ENCODE data around the gene CEACAM21.

CEACAM21 gene

DNA sequence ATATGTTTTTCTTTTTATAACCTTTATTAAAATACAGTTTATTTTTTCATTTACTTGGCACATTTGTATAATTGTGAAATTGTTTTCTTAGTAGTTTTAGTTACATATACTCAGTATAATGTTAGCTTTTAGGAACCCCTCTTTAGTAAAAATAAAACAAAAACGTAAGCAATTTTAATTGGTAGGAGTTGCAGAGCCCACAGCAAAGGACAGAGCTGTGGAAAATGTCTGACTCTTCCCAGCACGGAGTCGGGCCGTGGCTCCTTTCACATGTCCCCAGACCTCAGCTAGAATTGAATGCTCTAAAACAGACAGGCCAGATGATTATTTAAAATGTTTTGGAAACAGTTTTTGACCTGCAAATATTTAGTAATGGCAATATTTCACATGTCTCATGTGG, 27.9 kb upstream of the CEACAM21 start:
- DNase-seq (ENCODE audit: low read depth, low spot score): no peak
- no peak overlapping the region for H3K4me3 ChIP-seq (ENCODE audit: low read length)

DNA sequence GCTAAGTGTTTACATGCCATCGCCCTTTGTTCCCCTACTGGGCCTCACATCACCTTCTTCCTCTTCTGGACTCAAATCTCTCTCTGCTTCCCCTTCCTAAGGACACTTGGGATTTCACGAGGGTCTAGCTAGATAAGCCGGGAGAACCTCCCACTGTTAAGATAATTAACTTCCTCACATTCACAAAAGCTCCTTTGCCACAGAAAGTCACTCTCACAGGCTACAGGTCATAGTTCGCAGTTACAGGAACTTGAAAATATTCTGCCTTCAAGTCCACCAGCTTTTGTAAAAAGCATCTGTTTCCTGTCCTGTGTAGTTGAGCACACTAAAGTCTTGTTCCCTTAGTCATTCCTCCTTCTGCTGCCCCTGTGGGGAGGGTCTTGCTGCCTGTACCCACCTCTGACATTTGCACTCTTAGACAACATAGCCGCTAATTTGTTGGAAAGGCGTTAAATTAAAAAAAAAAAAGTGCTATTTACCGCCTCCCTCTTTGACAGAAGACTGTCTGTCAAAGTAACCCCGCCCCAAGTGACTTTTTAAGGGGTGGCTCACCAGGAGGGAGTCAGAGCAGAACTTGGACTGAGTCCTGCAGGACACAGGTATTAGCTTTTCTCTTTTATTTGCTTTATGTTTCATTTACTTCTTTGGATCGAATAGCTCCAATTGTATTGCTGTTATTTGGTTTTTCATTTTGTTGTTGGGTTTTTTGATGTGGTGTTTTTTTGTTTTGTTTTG, 26.8 kb upstream of the CEACAM21 start:
- DNase-seq (ENCODE audit: low read depth, low spot score): peak; percentile 32

DNA sequence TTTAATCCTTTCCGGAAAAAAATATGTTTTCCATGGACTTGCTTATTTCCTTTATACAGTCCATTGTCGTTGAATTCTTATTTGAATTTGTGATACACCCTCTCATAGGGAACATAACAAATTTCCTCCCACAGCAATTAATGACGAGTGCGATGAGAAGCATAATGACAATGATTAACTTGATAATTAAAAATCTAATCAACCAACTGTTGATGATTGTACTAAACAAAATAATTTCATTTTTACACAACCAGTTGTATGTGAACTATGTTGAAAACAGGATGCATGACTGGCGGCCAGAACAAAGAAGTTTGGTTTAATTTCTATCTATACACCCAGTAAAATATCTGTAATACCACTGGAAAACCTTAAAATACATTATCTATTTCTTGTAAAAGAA, 26.1 kb upstream of the CEACAM21 start:
- H3K4me3 ChIP-seq (ENCODE audit: low read length): no peak overlapping the region
- no peak for DNase-seq (ENCODE audit: low read depth, low spot score)

More for the DNA sequence above, 26.8 kb upstream of the CEACAM21 start:
- H3K4me3 ChIP-seq (ENCODE audit: low read length): no peak overlapping the region

DNA sequence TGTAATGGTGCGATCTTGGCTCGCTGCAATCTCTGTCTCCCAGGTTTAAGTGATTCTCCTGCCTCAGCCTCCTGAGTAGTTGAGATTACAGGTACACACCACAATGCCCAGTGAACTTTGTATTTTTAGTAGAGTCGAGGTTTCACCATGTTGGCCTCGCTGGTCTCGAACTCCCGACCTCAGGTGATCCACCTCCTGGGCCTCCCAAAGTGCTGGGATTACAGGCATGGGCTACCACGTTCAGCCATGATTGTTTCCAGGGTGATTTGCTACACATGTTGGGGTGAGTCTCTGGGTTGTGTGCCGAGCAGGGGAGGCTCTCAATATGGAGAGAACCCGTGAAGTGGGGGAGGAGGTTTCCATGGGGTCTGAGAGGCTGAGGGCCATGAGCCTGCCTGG, 24.8 kb upstream of the CEACAM21 start:
- H3K4me3 ChIP-seq (ENCODE audit: low read length): no peak overlapping the region
- DNase-seq (ENCODE audit: low read depth, low spot score): no peak

DNA sequence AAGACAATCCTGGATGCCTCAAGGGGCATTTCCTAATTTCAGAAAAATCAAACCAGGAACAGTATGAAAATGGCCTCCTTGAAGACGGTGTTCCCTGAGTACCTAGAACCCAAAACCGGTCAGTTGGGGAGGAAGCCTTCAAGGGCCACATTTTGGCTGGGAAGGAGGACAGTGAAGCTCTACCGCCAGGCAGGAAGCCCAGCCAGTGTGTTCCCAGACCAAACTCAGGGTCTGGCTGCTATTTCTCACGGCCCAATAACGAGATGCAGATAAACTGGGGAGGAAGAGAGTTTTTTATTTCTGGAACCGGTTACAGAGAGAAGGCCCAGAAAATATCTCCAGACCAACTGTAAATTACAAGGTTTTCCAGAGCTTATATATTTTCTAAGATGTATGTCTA, 24.3 kb upstream of the CEACAM21 start:
- no peak for DNase-seq (ENCODE audit: low read depth, low spot score)
- no peak overlapping the region for H3K4me3 ChIP-seq (ENCODE audit: low read length)

DNA sequence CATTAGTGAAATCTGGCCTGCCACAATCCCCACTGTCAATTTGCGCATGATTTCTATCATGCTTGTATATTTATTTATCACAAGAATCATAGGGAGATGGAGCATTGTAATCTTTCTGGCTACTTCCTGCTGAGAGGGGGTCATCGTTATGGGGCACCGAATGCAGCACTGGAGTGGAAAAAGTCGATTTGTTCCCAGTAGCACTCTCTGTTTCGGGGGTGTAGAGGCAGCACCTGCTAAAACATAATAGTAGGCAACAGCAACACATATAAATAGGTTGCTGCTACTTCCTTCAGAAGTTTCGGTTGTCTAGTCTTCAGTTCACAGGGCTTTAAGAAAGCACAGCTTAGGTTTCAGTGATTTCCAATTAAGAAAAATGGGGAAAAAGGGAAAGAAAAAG, 23.4 kb upstream of the CEACAM21 start:
- DNase-seq (ENCODE audit: low read depth, low spot score): no peak
- no peak overlapping the region for H3K4me3 ChIP-seq (ENCODE audit: low read length)

DNA sequence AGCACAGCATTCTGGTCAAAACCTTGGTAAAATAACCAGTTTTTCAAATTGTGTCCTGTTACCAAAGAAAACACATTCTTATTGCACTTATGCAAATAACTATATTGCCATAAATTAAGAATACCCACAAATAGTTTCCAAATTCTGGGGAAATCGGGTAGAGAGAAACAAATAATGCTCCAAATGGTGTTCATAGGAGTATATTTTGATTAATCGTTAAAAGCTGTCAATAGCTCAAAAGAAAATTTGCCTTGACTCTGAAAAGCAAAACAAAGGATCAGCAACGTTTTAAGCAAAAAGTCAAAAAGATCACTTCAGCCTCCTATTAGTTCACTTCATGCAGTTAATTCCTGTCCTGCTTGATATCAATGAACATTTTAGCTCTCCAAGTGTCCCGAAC, 22.2 kb upstream of the CEACAM21 start:
- H3K4me3 ChIP-seq (ENCODE audit: low read length): no peak overlapping the region
- DNase-seq (ENCODE audit: low read depth, low spot score): no peak

DNA sequence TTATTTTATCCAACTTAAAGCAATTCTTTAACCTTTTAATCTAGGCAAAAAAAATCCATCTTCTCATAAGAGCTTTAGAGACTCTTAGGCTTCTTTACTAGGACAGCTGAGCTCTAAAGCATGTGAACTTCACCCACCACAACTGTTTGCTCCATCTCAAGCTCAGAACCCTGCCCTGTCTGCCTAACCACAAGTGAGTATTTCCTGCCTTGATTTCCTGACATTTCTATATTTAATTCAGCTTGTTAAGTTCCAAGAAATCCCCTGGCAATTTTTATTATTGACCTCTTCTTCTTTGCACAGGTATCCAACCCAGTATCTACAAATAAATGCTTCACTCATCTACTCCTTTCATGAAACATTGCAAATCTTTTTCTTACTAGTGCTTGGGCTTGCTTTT, 21.1 kb upstream of the CEACAM21 start:
- peak overlapping the region; percentile 1; the same call in 1 of the 2 replicates for H3K4me3 ChIP-seq (ENCODE audit: low read length)
- peak; percentile 92 for DNase-seq (ENCODE audit: low read depth, low spot score)

DNA sequence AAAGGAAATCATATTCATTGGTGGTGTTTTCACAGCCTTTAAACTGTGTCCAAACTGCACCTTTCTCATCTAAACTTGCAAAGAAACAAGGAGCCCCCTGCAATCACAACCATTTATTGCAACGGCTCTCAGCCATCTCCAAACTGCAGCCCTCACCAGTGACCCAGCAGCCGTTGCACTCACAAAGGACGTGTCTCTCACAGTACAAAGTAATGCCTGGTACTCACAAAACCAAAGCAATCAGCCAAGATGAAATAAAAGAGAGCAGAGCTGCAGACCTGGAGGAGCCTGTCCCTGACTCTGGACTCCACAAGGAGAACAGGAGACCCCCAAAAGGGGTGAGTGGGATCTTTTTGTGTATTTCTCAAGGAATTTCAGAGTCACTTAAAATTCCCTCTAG, 20.2 kb upstream of the CEACAM21 start:
- H3K4me3 ChIP-seq (ENCODE audit: low read length): peak overlapping the region; percentile 7; the same call in 1 of the 2 replicates
- DNase-seq (ENCODE audit: low read depth, low spot score): peak; percentile 22

DNA sequence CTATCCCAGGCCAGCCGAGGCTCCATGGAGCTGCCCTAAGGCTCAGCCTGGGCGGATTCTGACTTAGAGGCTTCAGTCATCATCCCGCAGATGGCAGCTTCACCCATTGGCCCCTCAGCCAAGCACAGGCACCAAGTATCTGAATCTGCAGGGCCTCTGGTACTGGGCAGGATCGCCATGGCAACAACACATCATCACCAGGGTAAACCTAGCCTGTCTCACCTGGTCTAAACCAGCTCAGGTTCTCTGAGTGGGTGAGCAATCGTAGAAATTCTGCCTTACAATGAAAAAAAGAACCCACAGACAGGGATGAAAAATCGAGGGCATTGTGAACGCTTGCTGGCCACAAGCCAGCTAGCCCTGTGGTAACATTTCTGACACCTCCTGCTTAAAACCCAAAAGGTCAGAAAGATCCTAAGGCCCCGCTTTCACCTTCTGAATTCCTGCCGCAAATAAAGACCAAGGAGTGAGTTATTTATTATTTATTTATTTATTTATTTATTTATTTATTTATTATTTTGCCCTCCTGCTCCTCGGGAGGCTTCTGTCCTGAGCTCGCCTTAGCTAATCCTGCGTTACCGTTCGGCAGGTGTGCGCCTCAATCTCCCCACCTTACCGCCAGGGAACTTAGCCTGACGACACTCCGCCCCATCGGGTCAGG, 12.0 kb upstream of the CEACAM21 start:
- no peak for DNase-seq (ENCODE audit: low read depth, low spot score)
- H3K4me3 ChIP-seq (ENCODE audit: low read length): no peak overlapping the region

DNA sequence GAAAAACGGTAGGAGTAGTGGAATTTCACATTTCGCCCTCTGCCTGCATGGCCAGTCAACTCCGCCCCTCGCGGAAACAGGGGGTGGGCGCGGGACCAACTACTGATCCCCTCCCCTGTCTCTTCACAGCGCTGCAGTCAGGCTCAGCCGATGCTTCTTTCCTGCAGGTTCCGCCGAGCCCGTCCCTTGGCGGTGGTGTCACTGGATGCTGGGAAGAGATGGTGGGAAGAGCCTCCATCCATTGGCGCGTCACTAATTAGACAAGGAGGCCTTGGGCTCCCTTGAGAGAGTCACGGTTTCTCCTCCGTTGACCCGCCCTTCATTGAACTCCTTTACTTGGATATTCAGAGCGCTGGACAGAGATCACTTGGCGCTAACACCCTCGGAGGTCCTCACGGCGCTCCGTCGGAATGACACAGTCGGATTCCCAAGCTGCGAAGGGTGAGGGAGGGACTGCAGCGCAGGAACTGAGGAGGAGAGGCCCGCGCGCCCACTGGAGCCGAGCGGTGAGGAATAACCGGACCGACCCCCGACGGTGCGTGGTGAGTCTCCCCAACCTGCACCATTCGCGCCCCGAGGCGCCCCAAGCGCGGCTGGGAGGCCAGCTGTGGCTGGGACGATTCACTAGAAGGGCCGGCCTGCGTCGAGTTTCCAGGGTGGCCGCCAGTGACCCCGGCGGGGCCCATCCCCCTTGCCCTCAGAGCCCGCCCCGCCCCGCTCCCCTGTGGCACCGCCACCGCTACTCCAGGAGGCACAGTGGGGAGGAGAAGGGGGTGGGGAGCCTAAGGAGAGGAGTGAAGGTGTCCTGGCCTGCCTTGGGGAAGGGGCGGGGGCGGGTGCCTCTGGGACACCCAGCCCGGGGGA, 11.2 kb upstream of the CEACAM21 start:
- no peak overlapping the region for H3K4me3 ChIP-seq (ENCODE audit: low read length)

DNA sequence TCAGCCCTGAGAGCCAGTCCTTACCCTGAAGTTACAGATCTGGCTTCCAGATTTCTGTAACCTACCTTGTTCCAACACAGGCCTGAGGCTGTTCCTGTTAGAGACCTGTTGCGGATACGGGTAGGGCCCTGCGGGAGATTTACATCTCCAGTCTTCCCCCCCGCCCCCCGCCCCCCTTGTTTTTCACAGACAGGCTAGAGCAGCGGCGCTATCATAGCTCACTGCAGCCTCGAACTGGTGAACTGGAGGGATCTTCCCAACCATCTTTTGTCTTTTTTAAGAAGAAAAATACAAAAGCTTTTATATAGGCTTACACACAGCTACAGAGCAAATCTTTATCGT, 10.6 kb upstream of the CEACAM21 start:
- H3K4me3 ChIP-seq (ENCODE audit: low read length): no peak overlapping the region
- no peak for DNase-seq (ENCODE audit: low read depth, low spot score)

More for the DNA sequence above, 11.2 kb upstream of the CEACAM21 start:
- DNase-seq (ENCODE audit: low read depth, low spot score): no peak

DNA sequence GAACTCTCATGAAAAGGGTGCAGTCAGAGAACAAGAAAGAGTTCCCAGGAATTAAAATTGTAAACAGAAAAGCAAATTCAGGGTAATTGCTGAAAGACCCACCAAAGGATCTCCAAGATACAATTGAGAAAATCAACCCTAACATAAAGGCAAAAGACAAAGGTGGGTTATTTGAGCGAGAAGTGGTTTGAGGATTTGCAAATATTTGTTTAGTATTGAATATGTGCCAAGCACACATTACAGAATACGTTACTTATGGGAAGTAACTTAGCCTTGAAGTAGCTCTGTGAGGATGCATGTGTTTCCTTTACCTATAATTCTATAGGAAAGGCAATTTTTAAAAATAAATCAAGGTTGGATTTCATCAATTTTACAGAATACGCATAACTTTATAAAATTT, 10.0 kb upstream of the CEACAM21 start:
- DNase-seq (ENCODE audit: low read depth, low spot score): no peak
- no peak overlapping the region for H3K4me3 ChIP-seq (ENCODE audit: low read length)

DNA sequence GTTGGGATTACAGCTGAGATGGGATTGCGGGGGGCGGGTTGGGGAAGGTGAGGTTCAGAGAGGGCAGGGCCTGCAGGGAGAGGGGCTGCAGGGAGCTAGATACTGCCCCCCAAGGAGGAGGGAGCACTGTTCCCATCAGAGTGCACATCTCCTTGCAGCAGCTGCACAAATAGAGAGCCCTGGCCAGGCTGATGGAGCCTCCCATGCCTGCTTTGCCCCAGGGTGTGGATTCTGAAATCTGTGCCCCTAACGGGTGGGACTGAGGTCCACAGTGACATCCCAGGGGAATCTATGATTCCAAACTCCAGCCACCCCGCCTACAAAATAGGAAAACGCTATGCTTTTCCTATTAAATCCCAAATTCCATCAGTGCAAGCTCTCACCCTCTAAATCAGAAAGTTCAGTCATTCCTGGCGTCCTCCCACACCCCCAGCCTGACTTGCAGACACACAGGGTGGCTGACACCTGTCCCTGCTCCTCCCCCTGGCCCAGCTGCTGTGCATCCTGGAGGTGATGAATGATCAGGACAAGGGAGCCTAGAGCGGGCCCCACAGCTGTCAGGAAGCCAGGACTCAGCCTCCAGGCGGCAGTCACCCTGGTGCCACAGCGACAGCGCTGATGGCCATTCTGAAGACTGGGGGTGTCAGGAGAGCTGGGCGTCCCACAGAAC, 6.3 kb upstream of the CEACAM21 start:
- no peak overlapping the region for H3K4me3 ChIP-seq (ENCODE audit: low read length)
- DNase-seq (ENCODE audit: low read depth, low spot score): no peak

DNA sequence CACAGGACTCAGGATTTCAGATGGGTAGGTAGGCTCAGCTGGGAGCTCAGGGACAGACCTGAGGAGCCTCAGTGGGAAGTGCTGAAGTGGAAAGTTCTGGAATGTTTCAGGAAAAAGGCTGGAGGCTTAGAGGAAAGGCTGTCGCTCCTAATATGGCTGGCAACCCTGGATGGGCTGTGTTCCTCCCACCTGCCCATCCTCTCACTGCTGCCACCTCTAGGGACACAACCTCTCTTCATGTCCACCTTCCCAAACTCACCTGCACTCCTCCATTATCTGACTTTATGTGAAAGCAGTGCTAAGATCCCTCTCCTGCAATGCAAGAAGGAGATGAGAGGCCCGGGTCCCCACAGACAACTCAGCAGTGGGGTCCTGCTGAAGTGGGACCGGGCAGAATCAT, 5.8 kb upstream of the CEACAM21 start:
- H3K4me3 ChIP-seq (ENCODE audit: low read length): no peak overlapping the region
- no peak for DNase-seq (ENCODE audit: low read depth, low spot score)

DNA sequence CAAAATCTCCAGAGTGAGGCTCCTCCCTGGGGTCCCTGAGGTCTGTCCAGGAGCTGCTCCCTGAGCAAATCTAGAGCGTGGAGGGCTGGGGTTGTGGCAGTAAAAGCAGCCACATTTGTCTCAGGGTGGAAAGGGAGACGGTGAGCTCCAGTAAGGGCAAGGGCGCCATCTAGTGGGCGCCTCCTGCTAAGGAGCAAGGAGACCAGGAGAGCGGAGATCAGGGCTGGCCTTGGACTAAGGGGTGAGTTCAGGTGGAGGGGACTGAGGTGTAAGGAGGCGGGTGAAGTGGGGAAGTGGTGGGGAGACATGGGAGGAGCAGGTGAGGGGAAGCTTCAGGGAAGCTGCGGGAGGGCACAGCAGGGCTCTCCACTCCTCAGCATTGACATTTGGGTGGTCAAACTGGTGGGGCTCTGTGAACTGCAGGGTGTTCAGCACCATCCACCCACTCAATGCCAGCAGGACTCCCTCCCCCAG, 5.3 kb upstream of the CEACAM21 start:
- peak; percentile 67 for DNase-seq (ENCODE audit: low read depth, low spot score)
- H3K4me3 ChIP-seq (ENCODE audit: low read length): no peak overlapping the region

DNA sequence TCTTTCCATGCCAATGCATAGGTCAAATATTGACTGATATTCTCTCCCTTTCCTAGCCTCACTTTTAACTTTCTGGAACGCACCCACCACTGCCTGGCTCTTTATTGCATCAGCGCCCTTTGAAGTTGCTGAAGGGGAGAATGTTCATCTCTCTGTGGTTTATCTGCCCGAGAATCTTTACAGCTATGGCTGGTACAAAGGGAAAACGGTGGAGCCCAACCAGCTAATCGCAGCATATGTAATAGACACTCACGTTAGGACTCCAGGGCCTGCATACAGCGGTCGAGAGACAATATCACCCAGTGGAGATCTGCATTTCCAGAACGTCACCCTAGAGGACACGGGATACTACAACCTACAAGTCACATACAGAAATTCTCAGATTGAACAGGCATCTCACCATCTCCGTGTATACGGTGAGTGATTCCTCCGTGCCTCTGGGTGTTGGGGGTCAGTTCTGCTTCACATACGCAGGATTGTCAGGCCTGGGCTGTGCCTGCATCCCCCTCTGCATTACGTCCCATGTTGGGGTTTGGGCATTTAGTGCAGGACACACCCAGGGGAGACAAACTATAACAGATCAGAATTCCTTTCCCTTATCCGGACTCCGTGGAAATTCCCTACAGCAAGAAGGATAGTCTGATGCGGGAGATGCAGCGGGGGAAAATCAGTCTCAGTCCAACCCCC, 1.3 kb downstream of the CEACAM21 start:
- peak; percentile 32 for DNase-seq (ENCODE audit: low read depth, low spot score)
- H3K4me3 ChIP-seq (ENCODE audit: low read length): no peak overlapping the region; the same call in 1 of the 2 replicates

DNA sequence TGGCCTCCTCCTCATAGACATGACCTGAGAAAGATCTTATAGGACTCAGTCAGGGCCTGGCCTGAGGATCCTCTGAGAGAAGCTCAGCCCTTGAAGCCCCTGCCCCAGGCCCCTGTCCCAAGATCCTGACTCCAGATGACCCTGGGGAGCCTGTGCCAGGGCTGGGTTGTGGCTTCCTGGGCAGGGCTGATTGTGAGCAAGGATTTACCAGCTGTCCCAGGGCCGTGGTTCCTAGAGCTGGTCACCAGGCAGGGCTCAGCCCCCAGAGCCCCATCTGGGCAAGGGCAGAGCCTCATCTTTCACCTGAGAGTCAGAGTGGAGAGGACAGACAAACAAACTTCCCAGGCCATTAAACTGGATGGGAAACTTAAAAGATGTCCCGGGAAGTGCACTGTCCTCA, 1.9 kb downstream of the CEACAM21 start:
- no peak for DNase-seq (ENCODE audit: low read depth, low spot score)
- no peak overlapping the region for H3K4me3 ChIP-seq (ENCODE audit: low read length)

DNA sequence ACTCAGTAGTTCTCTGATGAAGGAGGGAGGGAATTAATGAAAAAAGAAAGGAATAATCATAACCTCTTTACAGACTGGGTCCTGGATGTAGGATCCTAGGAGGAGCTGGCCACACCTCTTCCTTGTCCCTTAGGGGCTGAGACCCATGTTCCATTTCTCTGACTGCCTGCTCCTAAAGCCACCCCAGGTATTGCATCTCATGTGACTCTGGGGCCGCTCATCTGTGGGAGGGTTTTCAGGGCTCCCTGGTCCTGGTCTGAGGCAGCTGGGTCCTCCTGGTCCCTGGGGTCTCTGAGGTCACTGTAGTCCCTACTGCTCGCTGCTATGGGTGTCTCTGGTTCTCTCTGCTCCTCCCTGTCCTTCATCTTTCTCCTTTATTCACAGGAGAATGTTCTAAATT, 2.9 kb downstream of the CEACAM21 start:
- no peak for DNase-seq (ENCODE audit: low read depth, low spot score)
- H3K4me3 ChIP-seq (ENCODE audit: low read length): no peak overlapping the region

Data from Jurkat, Clone E6-1 (cell line).